ENCODE measurements around the gene PDE4B.

PDE4B gene

GRCh38 chr1:66309006-66309741 lies 516.5 kb downstream of the PDE4B start:
- no peak overlapping the region for H3K4me2 ChIP-seq (ENCODE audit: low read length)
- TF ChIP-seq CTCF (IDR thresholded peaks at IDR 0.05), result no peak
- no peaks in the 10 kb centered on the region for H3K9me3 ChIP-seq (ENCODE audit: control insufficient read depth, low read length)
- H3K27ac ChIP-seq, result no peak overlapping the region
- no peak overlapping the region for H3K9ac ChIP-seq
- H3K27me3 ChIP-seq (ENCODE audit: control insufficient read depth, insufficient read depth, low read length), result no peaks in the 10 kb centered on the region
- no peaks in the 10 kb centered on the region for H3K36me3 ChIP-seq (ENCODE audit: control insufficient read depth, insufficient read depth, low read length)
- no peak overlapping the region for H2AFZ ChIP-seq
- no peaks in the 10 kb centered on the region for H3K79me2 ChIP-seq
- no peaks in the 10 kb centered on the region for H3K4me1 ChIP-seq
- H3K4me3 ChIP-seq (ENCODE audit: low read depth, low read length), result no peak overlapping the region

- Histone ChIP-seq H3K27ac (no peak overlapping the region), H3K79me2 (no peaks in the 10 kb centered on the region), H2AFZ (no peak overlapping the region), H3K4me1 (no peaks in the 10 kb centered on the region), H3K4me3 (ENCODE audit: low read depth, low read length) (no peak overlapping the region), H3K4me2 (ENCODE audit: low read length) (no peak overlapping the region), H3K36me3 (ENCODE audit: control insufficient read depth, insufficient read depth, low read length) (no peaks in the 10 kb centered on the region), H3K9me3 (ENCODE audit: control insufficient read depth, low read length) (no peaks in the 10 kb centered on the region), H3K27me3 (ENCODE audit: control insufficient read depth, insufficient read depth, low read length) (no peaks in the 10 kb centered on the region), H3K9ac (no peak overlapping the region)
- TF ChIP-seq CTCF (IDR thresholded peaks at IDR 0.05), result no peak
Measured at GRCh38 chr1:66311092-66311491, 518.4 kb downstream of the PDE4B start.

GRCh38 chr1:66311628-66312027 lies 518.9 kb downstream of the PDE4B start:
- Histone ChIP-seq H3K4me2 (ENCODE audit: low read length) (no peak overlapping the region), H2AFZ (no peak overlapping the region), H3K36me3 (ENCODE audit: control insufficient read depth, insufficient read depth, low read length) (no peaks in the 10 kb centered on the region), H3K9ac (no peak overlapping the region), H3K9me3 (ENCODE audit: control insufficient read depth, low read length) (no peaks in the 10 kb centered on the region), H3K27me3 (ENCODE audit: control insufficient read depth, insufficient read depth, low read length) (no peaks in the 10 kb centered on the region), H3K27ac (no peak overlapping the region), H3K4me3 (ENCODE audit: low read depth, low read length) (no peak overlapping the region), H3K4me1 (no peaks in the 10 kb centered on the region), H3K79me2 (no peaks in the 10 kb centered on the region)
- no peak for TF ChIP-seq CTCF (IDR thresholded peaks at IDR 0.05)

- no peak overlapping the region for H3K4me3 ChIP-seq (ENCODE audit: low read depth, low read length)
- no peak for TF ChIP-seq CTCF (IDR thresholded peaks at IDR 0.05)
Measured at GRCh38 chr1:66312271-66312990, 519.7 kb downstream of the PDE4B start.

More at GRCh38 chr1:66312271-66312990, 519.7 kb downstream of the PDE4B start:
- H3K4me1 ChIP-seq, result no peaks in the 10 kb centered on the region
- no peaks in the 10 kb centered on the region for H3K36me3 ChIP-seq (ENCODE audit: control insufficient read depth, insufficient read depth, low read length)
- no peak overlapping the region for H2AFZ ChIP-seq
- H3K9ac ChIP-seq, result no peak overlapping the region
- H3K9me3 ChIP-seq (ENCODE audit: control insufficient read depth, low read length), result no peaks in the 10 kb centered on the region
- no peaks in the 10 kb centered on the region for H3K27me3 ChIP-seq (ENCODE audit: control insufficient read depth, insufficient read depth, low read length)
- no peak overlapping the region for H3K4me2 ChIP-seq (ENCODE audit: low read length)
- no peaks in the 10 kb centered on the region for H3K79me2 ChIP-seq
- H3K27ac ChIP-seq, result no peak overlapping the region

Data from parathyroid adenoma (tissue), 2 donors.